Esophagus muscularis mucosa (tissue), 4 donors: ENCODE data around the gene GNA14. TPM values are rescaled to one million over a fixed set of nuclear protein-coding genes. Genes with fewer than 3 reads are reported as not detected.
"Not testable (repeated sequence)": the region's sequence is repeated elsewhere in the genome, so short reads cannot be mapped to it uniquely, and the experiment has no call there.

Experiments used
- DNase-seq: peaks from one replicate; pipeline ENCODE4 v3.0.0-alpha.2; 2017; ENCODE audit errors: extremely low spot score
- H3K27ac ChIP-seq, 4 donors: fragments of 200-600 bp; sonication (generic); replicated peaks in 1 of 4; 1 replicate in 3 of 4; 2 replicates in 1 of 4; pipeline ENCODE4 v1.5.1; 2016 to 2019; ENCODE audit warnings: mild to moderate bottlenecking in 1 of 4
- H3K27me3 ChIP-seq, 4 donors: fragments of 200-600 bp; sonication (generic); one replicate each; pipeline versions ENCODE4 v1.5.1 to v1.6.0; 2016 to 2019
- H3K36me3 ChIP-seq, 4 donors: fragments of 200-600 bp; sonication (generic); one replicate each; pipeline ENCODE4 v1.5.1; 2016 to 2019
- H3K4me1 ChIP-seq, 4 donors: fragments of 200-600 bp; sonication (generic); one replicate each; pipeline ENCODE4 v1.5.1; 2016 to 2019
- H3K4me3 ChIP-seq, 4 donors: fragments of 200-600 bp; sonication (generic); 1 replicate in 2 of 4; 2 replicates in 2 of 4; pipeline ENCODE4 v1.5.1; 2016 to 2019; ENCODE audit warnings: mild to moderate bottlenecking in 4 of 4, moderate library complexity in 1 of 4
- H3K9me3 ChIP-seq, 4 donors: fragments of 200-600 bp; sonication (generic); 1 replicate in 3 of 4; 2 replicates in 1 of 4; pipeline ENCODE4 v1.5.1; 2016 to 2019
- CTCF ChIP-seq, 3 experiments: fragments of 200-600 bp in 2 of 3; fragments of 450-650 bp in 1 of 3; sonication (generic) in 2 of 3; IDR thresholded peaks; one replicate each; pipeline ENCODE4 v1.5.1; 2017 to 2019; ENCODE audit warnings: antibody characterized with exemption in 3 of 3, mild to moderate bottlenecking in 2 of 3, moderate library complexity in 1 of 3
- EP300 ChIP-seq: sonication (generic); formaldehyde crosslinking; IDR thresholded peaks from one replicate; pipeline ENCODE4 v1.6.1; 2017; ENCODE audit warnings: antibody characterized with exemption
- POLR2A ChIP-seq: fragments of 450-650 bp; IDR thresholded peaks from one replicate; pipeline ENCODE4 v1.6.1; 2017; ENCODE audit warnings: antibody characterized with exemption, moderate library complexity, mild to moderate bottlenecking, low read depth
- POLR2AphosphoS5 ChIP-seq, 2 donors: sonication (generic); formaldehyde crosslinking; IDR thresholded peaks; one replicate each; pipeline ENCODE4 v1.6.1; 2017; ENCODE audit warnings: antibody characterized with exemption in 2 of 2
- WGBS: methylation state at CpG from one replicate; pipeline ENCODE4 v1.1.5; 2018; 5-methylcytosine and 5-hydroxymethylcytosine counted together
- intact Hi-C: fragments of 100-400 bp; cut with DNase I; formaldehyde crosslinking; loops from one replicate; pipeline ENCODE4 v1.15.1; 2023
- total RNA-seq, 4 donors: library from RNA; depleted of rRNA; stranded (reverse); fragments of >200 nt; gene quantifications; one replicate each; pipeline versions ENCODE4 v1.1.0 to v1.2.1, GENCODE V29; 2016

GNA14 gene
- total RNA-seq, 4 donors from 2014 or later: 4.7 to 9.4 (median 7.4) TPM

- H3K4me3 ChIP-seq: no peak overlapping the region
- peaks cover 0 to 7% (median 0%) of the 10 kb centered on the region in 4 donors for H3K9me3 ChIP-seq
- no peaks in the 10 kb centered on the region for H3K4me1 ChIP-seq
- DNase-seq: no peak
- 100% methylated on average over 1 of the region's 1 CpG for WGBS
- H3K27ac ChIP-seq: no peak overlapping the region
- H3K27me3 ChIP-seq: no peaks in the 10 kb centered on the region
- TF ChIP-seq EP300 (no peak), CTCF (IDR thresholded peaks at IDR 0.05) (no peak)
- intact Hi-C loops: no loop called here
- H3K36me3 ChIP-seq: no peaks in the 10 kb centered on the region
These were observed 200.5 kb downstream of the GNA14 start for GRCh38 chr9:77447646-77448045.

GRCh38 chr9:77442436-77442835 is 205.7 kb downstream of the GNA14 start:
- Histone ChIP-seq H3K4me3 (no peak overlapping the region), H3K27ac (no peak overlapping the region), H3K4me1 (peaks cover 0 to 5% (median 0%) of the 10 kb centered on the region in 4 donors), H3K27me3 (no peaks in the 10 kb centered on the region), H3K36me3 (no peaks in the 10 kb centered on the region), H3K9me3 (peaks cover 0 to 2% (median 0%) of the 10 kb centered on the region in 4 donors)
- no peak for TF ChIP-seq CTCF (IDR thresholded peaks at IDR 0.05)
- TF ChIP-seq POLR2AphosphoS5 (IDR thresholded peaks at IDR 0.05): no peak
- no peak for TF ChIP-seq POLR2A
- TF ChIP-seq EP300: no peak
- intact Hi-C loops: no loop called here
- DNase-seq: no peak
- 85% methylated on average over 1 of the region's 1 CpG for WGBS

GRCh38 chr9:77441124-77441523 is 207.0 kb downstream of the GNA14 start:
- H3K36me3 ChIP-seq, intact Hi-C loops, H3K4me3 ChIP-seq, H3K27ac ChIP-seq, H3K9me3 ChIP-seq, H3K27me3 ChIP-seq, DNase-seq: not testable (repeated sequence)
- 86% methylated on average over 7 of the region's 7 CpGs for WGBS
- H3K4me1 ChIP-seq: peaks cover 0 to 11% (median 0%) of the 10 kb centered on the region in 4 donors

- H3K9me3 ChIP-seq: no peaks in the 10 kb centered on the region
- intact Hi-C loops: no loop called here
- no peaks in the 10 kb centered on the region for H3K27me3 ChIP-seq
- peak overlapping the region in 2 of 4 donors; percentile 0 to 47 for H3K27ac ChIP-seq
- DNase-seq: no peak
- peak overlapping the region in 2 of 4 donors; percentile 3 to 11 for H3K4me3 ChIP-seq
- no peak for TF ChIP-seq POLR2A
- no peak for TF ChIP-seq POLR2AphosphoS5 (IDR thresholded peaks at IDR 0.05)
- no peak for TF ChIP-seq CTCF (IDR thresholded peaks at IDR 0.05)
- TF ChIP-seq EP300: no peak
- H3K36me3 ChIP-seq: no peaks in the 10 kb centered on the region
- H3K4me1 ChIP-seq: peaks cover 0 to 11% (median 0%) of the 10 kb centered on the region in 4 donors
- WGBS: 45% methylated on average over 10 of the region's 10 CpGs
These were observed 208.1 kb downstream of the GNA14 start for GRCh38 chr9:77440057-77440456.

- Histone ChIP-seq H3K4me3 (no peak overlapping the region), H3K36me3 (no peaks in the 10 kb centered on the region), H3K27me3 (no peaks in the 10 kb centered on the region), H3K4me1 (peaks cover 0 to 16% (median 5%) of the 10 kb centered on the region in 4 donors), H3K27ac (no peak overlapping the region), H3K9me3 (no peaks in the 10 kb centered on the region)
- no peak for DNase-seq
- intact Hi-C loops: loop anchor here (10.0 kb wide), 2 partner anchors 686 to 776 kb away; no protein-coding TSS in a partner anchor
- 66% methylated on average over 3 of the region's 3 CpGs for WGBS
- TF ChIP-seq POLR2AphosphoS5 (IDR thresholded peaks at IDR 0.05) (no peak), CTCF (IDR thresholded peaks at IDR 0.05) (no peak), EP300 (no peak), POLR2A (no peak)
These were observed 209.5 kb downstream of the GNA14 start for GRCh38 chr9:77438653-77439052.
